Measurements from ENCODE around the gene CPLX4.
A peak's percentile ranks its signal among the peaks of the same experiment; 100 is the strongest.

CPLX4 gene

GRCh38 chr18:59323931-59324622 lies 5.6 kb upstream of the CPLX4 start:
- no peak for DNase-seq (ENCODE audit: low spot score)
- in situ Hi-C loops (cut with MboI; ENCODE audit: low pct_unique_long_range_greater_than_20kb, low sequenced_read_pairs, unreplicated experiment): no loop called here
- TF ChIP-seq CTCF (IDR thresholded peaks at IDR 0.05; ENCODE audit: extremely low read depth, insufficient read depth, missing control alignments): no peak

- DNase-seq (ENCODE audit: low spot score): no peak
- in situ Hi-C loops (cut with MboI; ENCODE audit: low pct_unique_long_range_greater_than_20kb, low sequenced_read_pairs, unreplicated experiment): no loop called here
- no peak for TF ChIP-seq CTCF (IDR thresholded peaks at IDR 0.05; ENCODE audit: extremely low read depth, insufficient read depth, missing control alignments)
Observed at GRCh38 chr18:59311631-59312030, 6.8 kb downstream of the CPLX4 start.

- DNase-seq (ENCODE audit: low spot score): no peak
- in situ Hi-C loops (cut with MboI; ENCODE audit: low pct_unique_long_range_greater_than_20kb, low sequenced_read_pairs, unreplicated experiment): no loop called here
- no peak for TF ChIP-seq CTCF (IDR thresholded peaks at IDR 0.05; ENCODE audit: extremely low read depth, insufficient read depth, missing control alignments)
Observed at GRCh38 chr18:59308938-59309260, 9.6 kb downstream of the CPLX4 start.

- TF ChIP-seq CTCF (IDR thresholded peaks at IDR 0.05; ENCODE audit: extremely low read depth, insufficient read depth, missing control alignments): peak; percentile 95
- peak; percentile 76 for DNase-seq (ENCODE audit: low spot score)
- in situ Hi-C loops (cut with MboI; ENCODE audit: low pct_unique_long_range_greater_than_20kb, low sequenced_read_pairs, unreplicated experiment): no loop called here
Observed at GRCh38 chr18:59308248-59308937, 10.1 kb downstream of the CPLX4 start.

GRCh38 chr18:59306640-59307039 lies 11.8 kb downstream of the CPLX4 start:
- DNase-seq (ENCODE audit: low spot score): no peak
- in situ Hi-C loops (cut with MboI; ENCODE audit: low pct_unique_long_range_greater_than_20kb, low sequenced_read_pairs, unreplicated experiment): no loop called here
- TF ChIP-seq CTCF (IDR thresholded peaks at IDR 0.05; ENCODE audit: extremely low read depth, insufficient read depth, missing control alignments): no peak

GRCh38 chr18:59305295-59305694 lies 13.2 kb downstream of the CPLX4 start:
- in situ Hi-C loops (cut with MboI; ENCODE audit: low pct_unique_long_range_greater_than_20kb, low sequenced_read_pairs, unreplicated experiment): no loop called here
- no peak for DNase-seq (ENCODE audit: low spot score)
- no peak for TF ChIP-seq CTCF (IDR thresholded peaks at IDR 0.05; ENCODE audit: extremely low read depth, insufficient read depth, missing control alignments)
